A549 (cell line): Measurements from ENCODE around the gene CCDC63. TPM values are rescaled to one million over a fixed set of nuclear protein-coding genes. Genes with fewer than 3 reads are reported as not detected.

Experiments used
- ATAC-seq, 2 experiments: fragments of 200-7000 bp in 1 of 2; fragments of >200 bp in 1 of 2; cut with Nextera tagmentation in 1 of 2; cut with Tn5 transposase in 1 of 2; 3 replicates each; pipeline versions ENCODE4 v1.8.0 to v1.9.1; 2018 to 2020; ENCODE audit warnings: mild to moderate bottlenecking in 1 of 2, moderate library complexity in 1 of 2
- CTCF ChIA-PET: fragments of 300-600 bp; sonication (Branson Sonifier 250); formaldehyde crosslinking; extraction: SDS; loops from one replicate; lab custom pipeline; 2021; ENCODE audit warnings: antibody characterized with exemption, inconsistent platforms; lab: Yijun Ruan, JAX
- POLR2A ChIA-PET: fragments of 350-600 bp; formaldehyde crosslinking; extraction: SDS; loops from one replicate; lab custom pipeline; 2021; ENCODE audit warnings: antibody characterized with exemption, inconsistent platforms; lab: Yijun Ruan, JAX
- DNase-seq, 2 experiments: peaks; one replicate each; pipeline versions ENCODE4 v3.0.0 to v3.0.0-alpha.2; 2011 to 2016; ENCODE audit warnings: low read depth in 1 of 2, low spot score in 1 of 2
- FAIRE-seq: peaks from 2 replicates; lab custom pipeline; 2011; peaks lifted over from hg19 to GRCh38; lab: Jason Lieb, UNC
- H3K27ac ChIP-seq, 2 experiments: fragments of >200 bp; sonication (Bioruptor Twin); formaldehyde crosslinking; 3 replicates each; pipeline ENCODE4 v1.5.1; 2016 to 2017
- H3K4me1 ChIP-seq: fragments of >200 bp; sonication (Bioruptor Twin); formaldehyde crosslinking; 3 replicates; pipeline ENCODE4 v1.6.1; 2016
- H3K4me2 ChIP-seq: fragments of >200 bp; sonication (Bioruptor Twin); formaldehyde crosslinking; 3 replicates; pipeline ENCODE4 v1.6.1; 2016
- H3K4me3 ChIP-seq: fragments of >200 bp; sonication (Bioruptor Twin); formaldehyde crosslinking; 3 replicates; pipeline ENCODE4 v1.5.1; 2016
- H3K9me3 ChIP-seq: fragments of >200 bp; sonication (Bioruptor Twin); formaldehyde crosslinking; 3 replicates; pipeline ENCODE4 v1.6.1; 2016
- ATOH8 ChIP-seq: fragments of 250-450 bp; sonication (Bioruptor Pico); IDR thresholded peaks from 2 replicates; pipeline ENCODE4 v1.5.0; 2020; ENCODE audit warnings: low read depth, mild to moderate bottlenecking, moderate library complexity
- BCL3 ChIP-seq: fragments of >200 bp; sonication (Bioruptor Twin); formaldehyde crosslinking; IDR thresholded peaks from 3 replicates; pipeline ENCODE4 v1.6.1; 2016
- BHLHE40 ChIP-seq: IDR thresholded peaks from 2 replicates; pipeline ENCODE4 v1.6.1; 2012; ENCODE audit warnings: low read depth, low read length, inconsistent platforms
- CBX8 ChIP-seq: fragments of 200-600 bp; sonication (generic); IDR thresholded peaks from 2 replicates; pipeline ENCODE4 v1.6.1; 2016
- ESRRA ChIP-seq: fragments of 150-350 bp; IDR thresholded peaks from 2 replicates; pipeline ENCODE4 v1.6.1; 2014; ENCODE audit warnings: mild to moderate bottlenecking, low read length, borderline replicate concordance
- HES2 ChIP-seq: fragments of >200 bp; sonication (Bioruptor Twin); formaldehyde crosslinking; IDR thresholded peaks from 2 replicates; pipeline ENCODE4 v1.6.1; 2016
- MAFK ChIP-seq: fragments of 450-650 bp; IDR thresholded peaks from 2 replicates; pipeline ENCODE4 v1.6.1; 2014; ENCODE audit not compliant: partially characterized antibody
- MAX ChIP-seq: IDR thresholded peaks from 2 replicates; pipeline ENCODE4 v1.6.1; 2012
- MAZ ChIP-seq: fragments of 150-350 bp; IDR thresholded peaks from 2 replicates; pipeline ENCODE4 v1.6.1; 2014; ENCODE audit warnings: antibody characterized with exemption, low read depth, low read length, borderline replicate concordance
- NPAS2 ChIP-seq: fragments of 250-450 bp; sonication (Bioruptor Pico); IDR thresholded peaks from 2 replicates; pipeline ENCODE4 v1.8.0; 2022; ENCODE audit warnings: mild to moderate bottlenecking, moderate library complexity, borderline replicate concordance
- POLR2AphosphoS2 ChIP-seq: conservative IDR thresholded peaks from 2 replicates; pipeline ENCODE4 v1.6.1; 2012; ENCODE audit warnings: low read length, improper control_type of control experiment, inconsistent platforms
- RCOR1 ChIP-seq: fragments of 150-350 bp; IDR thresholded peaks from 2 replicates; pipeline ENCODE4 v1.6.1; 2014; ENCODE audit warnings: antibody characterized with exemption, low read length, low read depth
- RNF2 ChIP-seq: fragments of 200-600 bp; sonication (generic); IDR thresholded peaks from 2 replicates; pipeline ENCODE4 v1.6.1; 2016; ENCODE audit warnings: low read depth, mild to moderate bottlenecking, antibody characterized with exemption, moderate library complexity, borderline replicate concordance
- SMC3 ChIP-seq: fragments of >200 bp; sonication (Bioruptor Twin); formaldehyde crosslinking; IDR thresholded peaks from 3 replicates; pipeline ENCODE4 v1.6.1; 2018; ENCODE audit warnings: inconsistent platforms
- USF2 ChIP-seq: fragments of 450-650 bp; IDR thresholded peaks from 2 replicates; pipeline ENCODE4 v1.6.1; 2014; ENCODE audit warnings: antibody characterized with exemption
- WGBS: methylation state at CpG from one replicate; pipeline ENCODE4 v1.1.6; 2017; ENCODE audit errors: missing lambda C conversion rate; 5-methylcytosine and 5-hydroxymethylcytosine counted together
- polyA plus RNA-seq, 4 experiments: library from polyadenylated mRNA; depleted of rRNA in 3 of 4; stranded (reverse); fragments of >200 nt; fragmentation: RNase III in 1 of 4; extraction: RNeasy Plus Mini Kit Qiagen cat#74134 plus additional on column Dnase treatment in 1 of 4; gene quantifications; 2 replicates in 3 of 4; 3 replicates in 1 of 4; pipeline ENCODE4 v1.2.3, GENCODE V29; 2011 to 2017

Gene CCDC63
- polyA plus RNA-seq, 2 of the 4 experiments (the other 2 are of a cell fraction), result 0.04 TPM; not detected in 1

- Histone ChIP-seq H3K4me1 (no peaks in the 10 kb centered on the region), H3K27ac (no peak overlapping the region), H3K4me3 (no peak overlapping the region), H3K4me2 (no peak overlapping the region), H3K9me3 (no peaks in the 10 kb centered on the region)
- ATAC-seq (no peak), DNase-seq (no peak)
- CTCF ChIA-PET, result no interaction called here
- 68% methylated on average over 3 of the region's 3 CpGs for WGBS
- TF ChIP-seq MAZ (no peak), HES2 (no peak)
- TF ChIP-seq, all 56 proteins: peak for 0
- no peak for FAIRE-seq
- POLR2A ChIA-PET, result no interaction called here
Observed at GRCh38 chr12:110819150-110819549, 27.6 kb upstream of the CCDC63 start.

DNA sequence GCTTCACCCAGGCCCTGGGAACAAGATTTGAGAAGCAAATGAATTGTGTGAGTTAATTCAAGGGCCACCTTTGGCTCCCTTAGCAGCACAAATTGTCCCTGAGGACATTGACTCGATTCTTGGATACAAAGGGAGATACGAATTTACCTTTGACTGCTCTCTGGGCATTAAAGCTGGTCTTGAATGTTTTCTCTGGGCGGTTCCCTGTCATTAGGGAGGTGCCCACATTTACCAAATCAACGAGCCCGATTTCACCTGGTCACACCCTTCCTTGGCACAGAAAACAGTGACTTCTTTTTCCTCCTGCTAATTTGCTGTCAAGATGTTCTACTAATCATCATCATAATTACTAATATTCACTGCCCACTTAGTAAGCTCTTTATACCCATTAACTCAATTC lies 27.1 kb upstream of the CCDC63 start:
- ATAC-seq (no peak), DNase-seq (no peak), FAIRE-seq (no peak)
- H3K4me2 ChIP-seq, result no peak overlapping the region
- no peaks in the 10 kb centered on the region for H3K9me3 ChIP-seq
- no peak overlapping the region for H3K27ac ChIP-seq
- no peak overlapping the region for H3K4me3 ChIP-seq
- CTCF ChIA-PET, result no interaction called here
- no peaks in the 10 kb centered on the region for H3K4me1 ChIP-seq
- TF ChIP-seq MAX (no peak), CBX8 (no peak), ATOH8 (CRISPR knock-in tag) (no peak), RNF2 (no peak), NPAS2 (no peak), BCL3 (no peak), SMC3 (no peak), MAFK (no peak), BHLHE40 (no peak), RCOR1 (no peak)
- POLR2A ChIA-PET, result interaction anchor here (0.6 kb wide), 1 partner anchor 1673 kb away, joined by 4 read pairs; no protein-coding TSS in a partner anchor
- WGBS, result 63% methylated on average over 5 of the region's 5 CpGs

DNA sequence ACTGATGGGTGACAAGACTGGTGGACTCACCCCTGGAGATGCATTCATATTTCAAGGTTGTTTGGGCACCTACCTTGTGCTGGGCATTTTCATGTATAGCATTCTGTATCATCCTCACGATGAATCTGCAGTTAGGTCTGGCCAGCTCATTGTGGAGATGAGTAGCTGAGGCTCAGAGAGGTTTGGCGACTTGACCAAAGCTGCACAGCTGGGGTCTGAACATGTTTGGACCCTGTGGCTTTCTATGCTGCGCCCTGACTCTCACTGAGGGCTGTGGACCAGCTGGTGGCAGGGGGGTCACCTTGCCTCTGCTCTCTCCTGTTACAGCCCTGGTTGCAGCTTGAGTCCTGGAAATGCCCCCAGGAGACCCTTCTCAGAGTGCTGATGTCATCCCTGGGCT lies 24.9 kb upstream of the CCDC63 start:
- Histone ChIP-seq H3K4me3 (no peak overlapping the region), H3K27ac (no peak overlapping the region), H3K4me2 (no peak overlapping the region), H3K9me3 (no peaks in the 10 kb centered on the region), H3K4me1 (no peaks in the 10 kb centered on the region)
- ATAC-seq (no peak), DNase-seq (no peak), FAIRE-seq (no peak)
- POLR2A ChIA-PET, result no interaction called here
- CTCF ChIA-PET, result interaction anchor here (0.5 to 1.3 kb wide), 5 partner anchors 12 to 218 kb away, joined by 3 to 6 read pairs (median 4); partner anchors contain the start of gene CCDC63
- TF ChIP-seq POLR2AphosphoS2, result no peak
- WGBS, result 25% methylated on average over 3 of the region's 3 CpGs

GRCh38 chr12:110822821-110823415 lies 23.9 kb upstream of the CCDC63 start:
- peak; percentile 44; the same call in 1 of the 2 replicates for TF ChIP-seq USF2
- no peak for TF ChIP-seq ESRRA
- ChIA-PET CTCF (interaction anchor here (0.7 to 1.8 kb wide), 8 partner anchors 13 to 373 kb away, joined by 3 to 6 read pairs (median 4); partner anchors contain the start of gene ARPC3), POLR2A (no interaction called here)
- Histone ChIP-seq H3K27ac (no peak overlapping the region), H3K4me1 (no peaks in the 10 kb centered on the region), H3K9me3 (no peaks in the 10 kb centered on the region), H3K4me3 (no peak overlapping the region), H3K4me2 (no peak overlapping the region)
- WGBS, result 62% methylated on average over 9 of the region's 10 CpGs
- no peak for DNase-seq
- no peak for FAIRE-seq
- ATAC-seq, result no peak
